ENCODE results near the gene DOK3. TPM values are rescaled to one million over a fixed set of nuclear protein-coding genes. Genes with fewer than 3 reads are reported as not detected.

Gene DOK3
- total RNA-seq, 1 donor from 2014 or later = 3.3 TPM

DNA sequence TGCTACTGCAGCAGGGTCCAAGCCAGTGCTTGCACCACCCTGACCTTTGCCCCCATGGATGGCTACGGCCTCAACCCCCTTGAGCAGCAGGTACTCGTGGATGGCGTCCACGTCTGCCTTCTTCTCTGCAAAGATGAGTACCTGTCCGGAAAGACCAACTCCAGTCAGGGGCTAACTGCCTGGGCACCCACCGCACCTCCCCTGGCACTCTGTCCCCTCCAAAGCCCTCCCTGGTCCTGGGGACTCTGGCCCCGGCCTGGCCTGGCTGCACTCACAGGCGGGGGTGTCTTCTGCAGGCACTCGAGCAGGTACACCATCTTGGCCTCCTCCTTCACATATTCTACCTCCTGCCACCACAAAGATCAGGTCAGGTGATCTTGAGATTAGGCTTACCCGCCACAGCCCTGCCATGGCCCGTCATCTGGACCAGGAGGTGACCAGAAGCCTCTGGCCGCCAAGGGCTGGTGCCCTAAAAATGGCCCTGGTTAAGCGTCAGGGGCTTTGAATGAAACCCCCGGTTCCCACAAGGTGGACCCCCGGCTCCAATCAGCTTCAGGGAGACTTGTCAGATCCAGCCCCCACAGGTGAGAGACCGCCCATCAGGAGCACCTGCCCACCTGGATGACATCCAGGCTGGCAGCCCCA is 3.2 kb upstream of the DOK3 start:
- ATAC-seq = no peak

DNA sequence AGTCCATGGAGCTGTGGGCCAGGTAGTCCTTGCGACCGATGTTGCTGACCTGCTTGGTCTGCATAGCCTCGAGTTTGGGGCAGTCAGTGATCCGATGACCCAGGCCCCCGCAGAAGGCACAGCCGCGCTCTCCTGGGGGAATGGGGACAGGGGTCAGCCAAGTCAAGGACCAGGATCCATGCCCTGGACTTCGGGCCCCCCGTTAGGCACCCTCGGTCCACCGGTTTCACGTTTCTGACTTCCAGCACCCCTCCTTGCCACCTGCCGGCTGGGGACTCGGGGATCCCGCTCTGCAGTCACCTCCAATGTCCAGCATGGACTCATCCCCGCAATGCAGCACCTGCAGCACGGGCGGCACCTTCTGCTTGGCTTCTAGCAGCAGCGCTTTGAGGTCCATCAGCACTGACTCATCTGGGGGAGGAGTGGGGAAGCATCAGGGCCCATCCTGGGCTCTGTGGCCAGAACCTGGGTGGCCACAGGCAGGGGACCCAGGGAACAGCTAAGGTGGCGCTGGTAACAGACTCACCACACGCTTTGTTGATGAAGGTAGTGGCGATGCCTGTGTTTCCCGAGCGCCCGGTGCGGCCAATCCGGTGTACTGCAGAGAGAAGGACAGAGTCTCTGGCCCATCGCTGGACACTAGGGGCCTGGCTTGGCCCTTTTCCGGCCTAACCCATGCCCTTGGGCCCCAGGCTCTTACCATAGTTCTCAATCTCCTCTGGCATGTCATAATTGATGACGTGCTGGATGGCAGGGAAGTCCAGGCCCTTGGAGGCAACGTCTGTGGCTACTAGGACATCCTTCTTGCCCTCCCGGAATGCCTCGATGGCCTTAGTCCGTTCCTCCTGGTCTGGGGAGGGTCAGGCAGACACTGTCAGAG is 2.4 kb upstream of the DOK3 start:
- ATAC-seq = no peak

DNA sequence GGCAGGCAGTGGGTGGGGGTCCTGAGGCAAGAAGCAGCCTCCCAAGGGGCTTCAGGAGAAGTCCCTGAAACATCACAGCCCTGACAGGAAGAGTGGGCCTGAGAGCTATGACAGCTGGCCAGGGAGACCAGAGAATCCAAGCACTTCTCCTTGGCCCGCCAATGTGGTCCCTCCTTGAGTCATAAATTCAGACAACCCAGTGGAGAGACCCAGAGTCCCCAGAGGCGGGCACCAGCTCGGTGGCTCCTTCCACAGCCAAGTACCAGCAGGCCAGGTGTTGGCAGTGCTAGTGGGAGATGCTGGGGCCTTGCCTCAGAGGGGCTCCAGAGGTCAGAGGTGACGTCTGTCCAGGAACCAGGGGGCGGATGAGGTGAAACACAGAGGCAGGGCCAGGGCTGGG is 1.6 kb upstream of the DOK3 start:
- ATAC-seq = no peak

DNA sequence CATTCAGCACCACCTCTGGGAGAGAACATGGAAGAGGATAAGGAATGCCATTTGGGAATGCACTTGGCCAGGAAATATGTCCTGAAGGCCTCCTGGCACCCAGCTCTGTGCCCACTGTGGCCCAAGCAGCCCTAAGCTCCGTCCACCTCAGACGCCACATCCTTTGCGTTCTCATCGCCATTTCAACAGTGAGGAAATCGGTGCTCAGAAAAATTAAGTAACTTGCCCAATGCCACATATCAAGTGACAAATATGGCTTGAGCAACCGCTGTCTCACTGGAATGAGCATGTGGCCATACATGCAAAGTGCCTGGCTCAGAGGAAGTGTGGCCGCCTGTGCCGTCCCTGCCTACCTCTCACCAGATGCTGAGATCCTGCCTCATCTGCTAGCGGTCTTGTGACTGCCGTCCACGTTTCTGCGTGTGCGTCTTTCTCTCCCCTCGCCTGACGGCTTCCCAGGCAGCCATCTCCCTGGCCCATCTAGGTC is 984 bp upstream of the DOK3 start:
- ATAC-seq = no peak

DNA sequence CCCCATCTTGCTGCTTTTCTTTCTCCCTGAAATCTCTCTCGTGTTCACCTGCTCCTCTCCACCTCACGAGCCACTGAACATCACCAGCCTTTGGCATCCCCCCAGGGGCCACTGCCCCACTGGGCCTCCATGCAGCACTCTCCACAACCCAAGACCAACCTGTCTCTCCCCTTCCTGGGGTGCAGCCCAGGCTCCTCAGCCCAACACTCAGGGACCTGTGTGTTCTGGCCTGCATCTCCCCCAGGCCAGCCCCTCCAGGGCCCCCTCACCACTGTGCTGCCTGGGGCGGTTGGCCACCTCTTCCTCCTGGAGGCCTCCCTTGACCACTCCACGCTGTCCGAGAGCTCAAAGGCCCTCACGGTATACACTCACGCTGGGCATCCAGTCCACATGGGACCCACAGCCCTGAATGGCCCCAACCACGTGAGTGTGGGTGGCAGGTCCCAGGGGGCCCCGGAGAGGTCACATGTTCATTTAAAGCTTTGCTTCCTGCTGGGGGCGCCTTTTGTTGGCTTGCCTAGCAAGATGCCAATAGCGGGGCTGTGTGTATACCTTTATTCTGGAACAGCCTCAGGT is 453 bp upstream of the DOK3 start:
- ATAC-seq = peak; percentile 27

DNA sequence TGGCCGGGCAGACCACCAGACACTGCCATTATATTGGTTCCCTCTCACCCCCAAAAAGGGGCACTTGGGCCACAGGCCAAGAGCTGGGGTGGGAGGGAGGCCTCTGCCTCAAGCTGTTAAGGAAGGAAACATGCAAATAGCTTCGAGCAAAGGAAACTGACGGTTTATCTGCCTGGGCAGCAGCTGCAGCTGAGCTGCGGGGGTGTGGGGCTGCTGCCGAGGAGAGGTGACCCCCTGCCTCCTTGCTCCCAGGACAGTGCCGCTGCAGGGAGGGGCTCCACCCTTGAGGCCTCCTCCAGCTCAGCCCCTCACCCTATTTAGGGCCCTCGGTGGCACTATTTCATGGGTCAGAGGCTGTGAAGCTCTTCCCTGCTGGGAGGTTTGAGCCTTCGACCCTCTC is 789 bp downstream of the DOK3 start:
- ATAC-seq = peak; percentile 2

DNA sequence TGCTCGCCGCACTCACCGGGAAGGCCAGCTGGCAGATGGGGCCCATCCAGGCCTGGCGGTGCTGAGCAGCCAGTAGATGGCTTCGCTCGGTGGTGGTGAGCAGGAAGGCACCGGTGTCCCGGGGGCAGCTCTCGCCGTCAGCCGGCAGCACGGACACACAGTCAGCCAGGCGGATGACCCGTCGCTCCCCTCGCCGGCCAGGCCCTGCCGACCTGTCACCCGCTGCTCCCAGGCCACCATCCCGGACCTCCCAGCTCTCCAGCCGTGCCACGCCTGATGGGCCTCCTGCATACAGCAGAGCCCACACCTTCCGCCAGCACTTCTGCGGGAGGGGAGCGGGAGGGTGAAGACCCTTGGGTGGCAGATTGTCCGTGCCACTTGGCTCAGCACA is 1.4 kb downstream of the DOK3 start:
- no peak for ATAC-seq

DNA sequence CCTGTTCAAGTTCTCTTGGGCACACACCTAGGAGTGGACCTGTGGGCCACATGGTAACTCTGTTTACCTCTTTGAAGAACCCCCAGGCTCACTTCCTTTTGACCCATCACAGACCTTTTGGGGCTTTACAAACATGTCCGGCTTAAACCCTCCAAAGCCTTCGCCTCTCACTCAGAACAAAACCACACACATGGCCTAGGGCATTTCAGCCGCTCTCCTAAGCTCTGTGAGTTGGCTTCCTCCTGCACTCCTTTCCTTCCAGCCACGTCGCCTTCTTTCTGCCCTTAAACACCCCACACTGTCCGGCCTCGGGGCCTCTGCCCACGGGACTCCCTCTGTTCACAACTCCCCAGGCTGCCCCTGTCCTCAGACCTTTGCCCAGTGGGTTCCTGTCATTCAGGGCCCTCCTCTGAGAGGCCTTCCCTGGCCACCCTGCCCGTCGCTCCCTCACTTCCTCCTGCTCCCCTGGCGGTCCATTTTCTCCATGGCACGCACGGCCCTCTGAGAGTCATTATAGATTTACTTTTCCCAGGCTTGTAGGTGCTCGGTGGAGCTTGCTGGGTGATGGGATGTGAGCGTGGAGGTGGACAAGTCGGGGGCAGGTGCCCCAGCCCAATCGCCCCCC is 1.9 kb downstream of the DOK3 start:
- no peak for ATAC-seq

DNA sequence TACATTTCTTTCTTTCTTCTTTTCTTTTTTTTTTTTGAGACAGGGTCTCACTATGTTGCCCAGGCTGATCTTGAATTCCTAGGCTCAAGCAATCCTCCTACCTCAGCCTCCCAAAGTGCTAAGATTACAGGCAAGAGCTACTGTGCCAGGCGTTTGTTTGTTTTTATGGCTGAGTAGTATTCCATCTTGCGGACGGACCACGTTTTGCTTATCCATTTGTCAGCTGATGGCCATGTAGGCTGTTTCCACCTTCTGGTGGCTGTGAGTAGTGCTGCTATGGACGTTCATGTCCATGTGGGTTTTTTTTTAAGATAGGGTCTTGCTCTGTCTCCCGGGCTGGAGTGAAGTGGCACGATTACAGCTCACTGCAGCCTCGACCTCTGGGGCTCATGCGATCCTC is 2.5 kb downstream of the DOK3 start:
- no peak for ATAC-seq

DNA sequence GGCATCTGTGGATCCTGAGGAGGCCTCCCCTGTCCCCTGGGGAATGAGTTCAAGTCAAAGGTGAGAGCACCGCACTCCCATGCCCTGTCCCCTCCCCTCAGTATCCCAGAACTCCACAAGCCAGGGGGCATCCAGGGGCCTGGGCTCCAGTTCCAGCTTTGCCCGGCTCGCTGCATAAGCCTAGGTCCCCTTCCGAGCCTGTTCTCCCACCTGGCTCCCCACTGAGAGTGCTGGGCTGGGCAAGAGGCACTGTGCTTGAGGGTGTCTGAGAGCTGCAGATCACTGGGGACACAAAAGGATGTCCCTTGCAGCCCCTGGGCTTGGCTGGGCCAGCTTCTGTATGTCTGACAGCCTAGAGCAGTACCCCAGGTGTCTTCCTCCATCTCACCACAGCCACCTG is 4.6 kb downstream of the DOK3 start:
- no peak for ATAC-seq

DNA sequence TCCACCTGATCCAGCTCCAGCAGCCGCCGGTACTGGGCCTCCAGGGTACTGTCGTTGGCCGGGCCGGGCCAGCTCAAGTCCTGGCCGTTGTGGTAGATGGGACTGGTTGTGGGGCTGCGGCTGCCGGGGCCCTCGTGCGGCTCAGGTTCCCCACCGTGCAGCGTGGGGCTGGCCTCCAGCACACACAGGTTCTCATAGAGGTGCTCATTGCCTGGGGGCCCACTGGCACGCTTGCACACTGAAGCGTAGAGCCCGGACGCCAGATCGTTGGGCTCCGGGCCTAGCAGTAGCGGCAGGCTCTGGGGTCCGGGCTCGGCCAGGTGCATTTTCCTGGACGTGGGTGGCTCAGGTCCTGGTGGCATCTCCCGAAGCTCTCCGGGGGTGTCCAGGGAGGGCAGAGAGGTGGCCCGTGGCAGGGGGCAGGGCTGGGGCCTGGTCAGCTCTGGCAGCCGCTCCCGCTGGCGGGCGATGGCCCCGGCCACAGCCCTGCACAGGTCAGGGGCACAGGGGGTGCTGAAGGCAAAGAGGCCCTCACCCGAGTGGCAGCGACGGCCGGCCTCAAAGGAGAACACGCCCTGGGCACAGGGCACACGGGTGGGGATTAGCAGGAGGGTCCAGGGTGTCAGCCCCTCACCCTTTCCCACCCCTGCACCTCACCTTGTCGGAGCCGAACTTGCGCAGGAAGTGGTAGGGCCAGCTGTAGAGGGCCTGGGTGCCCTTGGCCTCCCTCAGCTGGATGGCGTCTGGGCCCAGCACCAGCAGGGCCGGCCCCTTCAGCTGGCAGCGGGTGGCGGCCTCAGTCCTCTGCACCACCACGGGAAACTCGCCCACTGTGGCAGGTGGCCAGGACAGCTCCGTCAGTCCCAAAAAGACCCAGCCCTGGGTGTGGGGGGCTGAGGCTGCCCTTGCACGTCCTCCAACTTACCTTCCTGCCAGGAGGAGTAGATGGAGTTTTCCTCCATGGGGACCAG is 5.3 kb downstream of the DOK3 start:
- ATAC-seq = no peak

DNA sequence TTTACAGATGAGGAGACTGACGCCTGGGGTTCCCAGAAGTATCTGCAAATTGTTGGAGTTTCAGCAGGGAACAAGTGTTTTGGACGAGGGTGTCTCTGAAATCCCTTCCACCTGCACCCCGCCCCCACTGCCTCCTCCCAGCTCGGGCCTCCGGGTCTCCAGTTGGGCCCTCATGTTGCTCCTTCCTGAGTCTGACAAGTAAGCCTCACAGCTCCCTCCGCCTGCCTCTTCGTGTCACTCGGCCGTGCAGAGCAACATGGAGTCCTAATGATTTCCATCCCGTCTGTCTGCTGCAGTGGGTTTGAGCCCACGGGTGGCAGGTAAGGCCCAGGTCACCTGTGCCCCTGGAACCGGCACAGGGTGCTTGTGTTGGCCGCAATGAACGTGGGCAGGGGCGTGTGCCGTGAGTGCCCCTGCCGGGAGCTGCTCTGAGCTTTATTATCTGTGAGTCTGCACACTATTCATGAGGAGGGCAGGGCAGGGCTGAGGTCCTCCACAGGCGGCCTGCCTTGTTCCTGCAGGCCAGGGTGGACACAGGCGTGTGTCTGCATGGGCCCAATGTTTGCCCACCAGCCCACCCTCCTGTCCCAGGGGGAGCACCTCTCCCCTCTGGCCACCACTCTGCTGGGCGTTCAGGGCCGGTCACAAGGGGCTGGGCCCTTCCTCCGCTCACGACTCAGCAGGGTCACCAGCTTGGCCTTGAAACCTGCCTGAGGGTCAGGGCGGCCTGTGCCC is 6.1 kb downstream of the DOK3 start:
- no peak for ATAC-seq

DNA sequence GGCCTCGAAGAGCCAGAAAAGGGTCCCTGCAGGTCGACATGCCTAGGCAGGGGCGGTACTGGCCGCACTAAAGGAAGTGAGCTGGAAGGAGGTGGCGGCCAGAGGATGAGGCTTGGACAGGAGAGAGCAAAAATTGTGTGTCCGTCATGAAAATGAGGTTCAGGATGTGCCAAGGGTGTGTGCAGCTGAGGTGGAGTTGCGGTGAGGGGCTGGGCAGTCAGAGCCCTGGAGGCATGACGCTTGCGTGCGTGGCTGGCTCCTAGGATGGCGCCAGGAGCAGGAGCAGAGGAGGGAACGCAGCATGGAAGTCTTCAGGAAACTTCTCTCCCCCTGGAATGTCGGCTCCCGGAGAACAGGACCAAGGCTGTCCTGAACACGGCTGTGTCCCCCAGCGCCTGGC is 6.7 kb downstream of the DOK3 start:
- no peak for ATAC-seq

DNA sequence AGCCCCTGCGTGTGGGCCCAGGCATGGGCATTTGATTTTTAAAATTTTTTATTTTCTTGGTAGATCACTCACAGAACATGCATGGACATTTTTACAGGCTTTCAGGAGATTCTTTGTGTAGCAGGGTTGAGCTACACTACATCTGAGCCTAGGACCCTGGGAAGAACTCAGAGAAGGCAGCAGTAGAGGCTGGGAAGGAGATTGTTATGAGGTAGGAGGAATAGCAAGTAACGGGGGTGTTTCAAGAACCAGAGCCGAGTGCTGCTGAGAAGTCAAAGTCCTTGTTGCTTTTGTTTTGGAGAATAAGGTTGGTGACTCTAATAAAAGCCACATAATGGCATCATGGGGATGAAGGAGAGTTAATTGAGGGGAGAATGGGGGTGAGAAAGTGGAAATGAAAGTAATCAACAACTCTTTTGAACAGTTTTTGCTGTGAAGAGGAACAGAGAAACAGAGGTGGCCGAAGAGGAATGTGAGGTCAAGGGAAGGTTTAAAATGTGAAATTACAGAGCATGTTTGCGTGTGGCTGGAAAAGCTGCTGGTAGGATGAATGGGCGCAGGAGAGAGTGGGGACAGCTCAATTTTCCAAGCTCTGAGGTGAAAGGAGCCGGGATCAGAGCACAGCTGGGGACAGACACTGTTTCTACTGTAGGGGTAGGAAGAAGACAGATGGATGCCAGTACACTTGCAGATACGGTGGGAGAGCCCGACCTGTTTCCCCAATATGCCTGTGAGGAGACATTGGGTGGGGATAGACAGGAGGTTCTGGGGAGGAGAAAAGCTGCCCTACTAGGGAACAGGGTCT is 7.5 kb downstream of the DOK3 start:
- no peak for ATAC-seq

DNA sequence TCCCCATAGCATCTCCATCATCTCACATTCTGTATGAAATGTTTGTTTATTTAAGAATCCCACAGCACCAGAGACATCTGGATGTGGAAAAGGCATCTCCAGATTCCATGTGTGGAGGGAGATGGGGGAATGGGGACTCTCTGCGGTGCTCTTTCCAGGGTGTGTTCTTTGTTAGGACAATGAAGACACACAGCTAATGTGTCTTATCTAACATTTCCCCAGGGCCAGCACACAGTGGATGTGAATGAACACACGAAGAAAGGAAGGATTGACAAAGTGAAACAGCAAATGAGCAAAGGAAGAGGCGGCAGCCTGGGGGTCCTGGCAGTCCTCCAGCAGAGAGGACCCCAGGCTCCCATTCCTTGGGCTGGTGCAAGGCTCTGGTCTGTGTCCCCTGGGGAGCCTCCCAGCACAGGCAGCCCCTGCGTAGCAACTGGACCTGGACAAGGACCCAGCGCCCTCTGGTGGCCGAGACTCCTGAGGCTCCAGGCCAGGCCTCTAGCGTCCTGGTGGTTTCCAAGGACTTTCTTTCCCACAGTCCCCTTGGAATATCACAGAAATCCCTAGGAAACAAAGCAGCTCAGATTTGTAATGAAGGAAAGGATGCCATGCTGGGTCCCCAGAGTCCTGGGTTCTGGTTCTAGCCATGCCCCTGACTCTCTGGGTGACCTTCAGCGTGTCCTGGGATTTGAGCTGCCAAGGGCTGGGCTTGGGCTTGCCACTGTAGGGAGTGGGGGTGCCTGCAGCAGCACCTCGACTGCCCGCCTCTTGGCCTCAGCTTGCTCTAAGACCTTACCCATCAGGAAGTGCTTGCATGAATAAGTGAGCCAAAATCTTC is 8.7 kb downstream of the DOK3 start:
- no peak for ATAC-seq

DNA sequence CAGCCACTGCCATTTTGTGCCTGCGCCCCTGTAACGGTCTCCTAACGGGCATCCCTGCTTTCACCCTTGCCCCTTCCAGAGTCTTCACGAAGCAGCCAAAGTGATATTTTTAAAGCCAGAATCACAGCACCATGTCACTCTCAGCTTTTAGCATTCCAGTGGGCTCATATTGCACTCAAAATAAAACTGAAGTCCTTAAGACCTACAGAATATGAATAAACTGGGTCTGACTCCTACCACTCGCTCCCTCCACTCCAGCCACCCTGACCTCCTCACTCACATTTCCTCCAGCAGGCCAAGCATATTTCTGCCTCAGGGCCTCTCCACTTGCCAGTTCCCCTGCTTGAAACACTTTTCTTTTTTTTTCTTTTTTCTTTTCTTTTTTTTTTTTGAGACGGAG is 9.8 kb downstream of the DOK3 start:
- ATAC-seq = no peak

DNA sequence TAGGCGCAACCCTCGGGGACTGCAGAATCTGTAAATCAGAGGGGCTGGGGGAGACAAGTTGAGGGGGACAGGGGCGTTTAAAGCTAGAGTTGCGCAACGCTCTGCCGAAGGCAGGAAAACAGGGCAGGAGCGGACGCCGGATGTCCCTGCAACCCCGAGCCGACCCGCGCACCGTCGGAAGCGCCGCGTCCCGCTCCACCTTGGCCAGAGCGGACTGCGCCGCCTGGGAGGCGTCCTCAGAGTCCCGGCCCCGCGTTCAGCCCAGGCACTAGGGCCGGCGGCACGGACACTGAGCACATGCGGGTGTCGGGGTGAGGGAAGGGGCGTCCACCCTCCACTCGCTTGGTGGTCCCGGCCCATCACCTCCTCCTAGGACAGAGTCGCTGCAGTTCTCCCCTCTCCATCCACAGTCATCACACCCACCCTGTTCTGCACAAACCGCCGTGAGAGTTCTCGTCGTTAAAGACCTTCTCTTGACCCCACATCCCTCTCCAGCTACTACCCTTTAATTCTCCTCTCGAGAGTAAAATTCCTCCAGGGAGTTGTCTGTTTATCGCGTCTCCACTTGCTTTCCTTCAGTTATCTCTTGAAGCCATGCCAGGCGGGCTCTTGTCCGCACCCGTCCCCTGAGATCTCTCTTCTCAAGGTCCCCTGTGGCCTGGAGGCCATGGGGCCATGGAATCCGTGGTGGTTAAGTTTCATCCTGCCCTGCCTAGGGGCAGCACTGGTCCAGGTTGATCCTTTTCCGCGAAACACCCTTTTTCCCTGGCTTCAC is 11.4 kb downstream of the DOK3 start:
- ATAC-seq = peak; percentile 6

DNA sequence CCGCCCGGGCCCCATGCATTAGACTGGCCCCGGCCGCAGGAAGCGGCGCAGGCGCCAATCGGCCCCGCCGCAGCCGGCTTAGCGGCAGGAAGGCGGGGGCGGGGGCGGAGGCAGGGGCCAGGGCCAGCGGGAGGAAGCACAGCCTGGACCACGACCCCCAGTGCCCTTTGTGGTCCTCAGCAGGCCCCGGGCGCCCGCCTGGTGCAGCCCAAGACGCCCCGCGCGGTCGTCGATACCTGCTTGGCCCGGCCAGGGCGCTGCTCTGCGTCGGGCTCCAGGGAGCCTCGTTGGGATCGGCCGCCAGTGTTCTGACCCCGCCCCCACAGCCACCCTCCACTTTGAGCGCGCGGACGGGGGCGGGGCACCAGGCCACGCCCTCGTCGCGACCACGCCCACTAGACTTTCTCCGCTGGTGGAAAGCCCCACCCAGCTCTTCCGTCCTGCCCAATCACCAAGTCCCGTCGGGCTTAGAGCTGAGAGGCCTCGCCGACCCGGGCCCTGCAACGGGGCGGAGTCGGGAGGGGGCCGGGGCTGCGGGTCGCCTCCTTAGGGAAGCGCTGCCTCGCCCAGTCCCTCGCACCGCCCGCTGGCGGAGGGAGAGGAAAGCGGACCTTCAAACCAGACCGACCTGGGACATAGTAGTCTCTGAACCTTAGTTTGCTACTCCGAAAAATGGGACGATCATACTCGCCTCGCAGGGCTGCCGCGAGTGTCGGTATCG is 12.2 kb downstream of the DOK3 start, which contains the start of gene PDLIM7:
TSS of gene PDLIM7 (minus strand) at position 313 of the 721 bp plus-strand sequence. CDS start 1,092 bp downstream, outside the sequence.
- ATAC-seq = peak; percentile 86

Data from esophagus mucosa (tissue), 1 donor.